Tibial artery (tissue), 4 donors: ENCODE data around the gene SKAP1.

Experiments used
- DNase-seq, 2 donors: peaks; one replicate each; pipeline ENCODE4 v3.0.0-alpha.2; 2019
- H3K27ac ChIP-seq, 2 donors: fragments of 200-600 bp; sonication (generic) in 1 of 2; 1 replicate in 1 of 2; 2 replicates in 1 of 2; pipeline ENCODE4 v1.5.1; 2018 to 2019; ENCODE audit warnings: mild to moderate bottlenecking in 1 of 2
- H3K27me3 ChIP-seq, 2 donors: fragments of 200-600 bp; sonication (generic) in 1 of 2; one replicate each; pipeline versions ENCODE4 v1.5.1 to v1.6.0; 2016 to 2019
- H3K36me3 ChIP-seq, 3 donors: fragments of 200-600 bp; sonication (generic) in 2 of 3; one replicate each; pipeline ENCODE4 v1.5.1; 2016 to 2019; ENCODE audit warnings: mild to moderate bottlenecking in 2 of 3
- H3K4me1 ChIP-seq, 4 donors: fragments of 200-600 bp; sonication (generic) in 2 of 4; 1 replicate in 3 of 4; 2 replicates in 1 of 4; pipeline ENCODE4 v1.5.1; 2016 to 2019
- H3K4me3 ChIP-seq, 2 donors: fragments of 200-600 bp; sonication (generic) in 1 of 2; 1 replicate in 1 of 2; 2 replicates in 1 of 2; pipeline ENCODE4 v1.5.1; 2018 to 2019; ENCODE audit warnings: mild to moderate bottlenecking in 2 of 2
- H3K9me3 ChIP-seq, 3 donors: fragments of 200-600 bp; sonication (generic) in 1 of 3; one replicate each; pipeline ENCODE4 v1.5.1; 2016 to 2019
- CTCF ChIP-seq, 2 experiments: fragments of 200-600 bp in 1 of 2; fragments of 450-650 bp in 1 of 2; IDR thresholded peaks; one replicate each; pipeline ENCODE4 v1.5.1; 2017 to 2019; ENCODE audit warnings: antibody characterized with exemption in 2 of 2, mild to moderate bottlenecking in 1 of 2, moderate library complexity in 1 of 2
- intact Hi-C: fragments of 100-400 bp; cut with DNase I; formaldehyde crosslinking; loops from one replicate; pipeline ENCODE4 v1.15.0; 2023; ENCODE audit warnings: low total_unique reads

Gene SKAP1

GRCh38 chr17:48270899-48271298 is 159.1 kb downstream of the SKAP1 start:
- Histone ChIP-seq H3K4me3 (no peak overlapping the region), H3K27ac (no peak overlapping the region), H3K9me3 (no peaks in the 10 kb centered on the region), H3K27me3 (peaks cover 0 to 37% of the 10 kb centered on the region in 2 donors), H3K4me1 (no peaks in the 10 kb centered on the region), H3K36me3 (no peaks in the 10 kb centered on the region)
- no peak for TF ChIP-seq CTCF (IDR thresholded peaks at IDR 0.05)
- intact Hi-C loops: no loop called here
- DNase-seq: no peak

- Histone ChIP-seq H3K27me3 (peaks cover 0 to 41% of the 10 kb centered on the region in 2 donors), H3K4me3 (no peak overlapping the region), H3K36me3 (no peaks in the 10 kb centered on the region), H3K9me3 (no peaks in the 10 kb centered on the region), H3K4me1 (no peaks in the 10 kb centered on the region), H3K27ac (no peak overlapping the region)
- DNase-seq: no peak
- intact Hi-C loops: no loop called here
- no peak for TF ChIP-seq CTCF (IDR thresholded peaks at IDR 0.05)
Observed at GRCh38 chr17:48269209-48269608, 160.8 kb downstream of the SKAP1 start.

- intact Hi-C loops: no loop called here
- no peak for DNase-seq
- Histone ChIP-seq H3K4me1 (no peaks in the 10 kb centered on the region), H3K9me3 (no peaks in the 10 kb centered on the region), H3K27ac (no peak overlapping the region), H3K36me3 (no peaks in the 10 kb centered on the region), H3K27me3 (peaks cover 0 to 36% of the 10 kb centered on the region in 2 donors), H3K4me3 (no peak overlapping the region)
- TF ChIP-seq CTCF (IDR thresholded peaks at IDR 0.05): no peak
Observed at GRCh38 chr17:48263731-48264035, 166.3 kb downstream of the SKAP1 start.

- intact Hi-C loops: no loop called here
- Histone ChIP-seq H3K9me3 (no peaks in the 10 kb centered on the region), H3K4me1 (no peaks in the 10 kb centered on the region), H3K4me3 (no peak overlapping the region), H3K27ac (no peak overlapping the region), H3K36me3 (no peaks in the 10 kb centered on the region), H3K27me3 (peaks cover 0 to 34% of the 10 kb centered on the region in 2 donors)
- TF ChIP-seq CTCF (IDR thresholded peaks at IDR 0.05): peak; percentile 8 to 13
- DNase-seq: no peak
Observed at GRCh38 chr17:48262982-48263730, 166.9 kb downstream of the SKAP1 start.

GRCh38 chr17:48261297-48261880 is 168.6 kb downstream of the SKAP1 start:
- Histone ChIP-seq H3K27ac (no peak overlapping the region), H3K4me3 (no peak overlapping the region), H3K4me1 (no peaks in the 10 kb centered on the region), H3K27me3 (peaks cover 0 to 29% of the 10 kb centered on the region in 2 donors), H3K36me3 (no peaks in the 10 kb centered on the region), H3K9me3 (no peaks in the 10 kb centered on the region)
- no peak for DNase-seq
- no peak for TF ChIP-seq CTCF (IDR thresholded peaks at IDR 0.05)
- intact Hi-C loops: no loop called here
